ENCODE data around the gene AGAP9.
"Not testable (repeated sequence)": the region's sequence is repeated elsewhere in the genome, so short reads cannot be mapped to it uniquely, and the experiment has no call there.

GRCh38 chr10:47481768-47482181, 41.7 kb downstream of the AGAP9 start:
- not testable (repeated sequence) for TF ChIP-seq EZH2phosphoT487 (IDR thresholded peaks at IDR 0.05; ENCODE audit: insufficient read depth, low read depth); EZH2 (IDR thresholded peaks at IDR 0.05; ENCODE audit: insufficient read depth, poor library complexity, severe bottlenecking)

All from GM23248 (cell line).